ENCODE measurements around the gene FUOM.

Gene FUOM

DNA sequence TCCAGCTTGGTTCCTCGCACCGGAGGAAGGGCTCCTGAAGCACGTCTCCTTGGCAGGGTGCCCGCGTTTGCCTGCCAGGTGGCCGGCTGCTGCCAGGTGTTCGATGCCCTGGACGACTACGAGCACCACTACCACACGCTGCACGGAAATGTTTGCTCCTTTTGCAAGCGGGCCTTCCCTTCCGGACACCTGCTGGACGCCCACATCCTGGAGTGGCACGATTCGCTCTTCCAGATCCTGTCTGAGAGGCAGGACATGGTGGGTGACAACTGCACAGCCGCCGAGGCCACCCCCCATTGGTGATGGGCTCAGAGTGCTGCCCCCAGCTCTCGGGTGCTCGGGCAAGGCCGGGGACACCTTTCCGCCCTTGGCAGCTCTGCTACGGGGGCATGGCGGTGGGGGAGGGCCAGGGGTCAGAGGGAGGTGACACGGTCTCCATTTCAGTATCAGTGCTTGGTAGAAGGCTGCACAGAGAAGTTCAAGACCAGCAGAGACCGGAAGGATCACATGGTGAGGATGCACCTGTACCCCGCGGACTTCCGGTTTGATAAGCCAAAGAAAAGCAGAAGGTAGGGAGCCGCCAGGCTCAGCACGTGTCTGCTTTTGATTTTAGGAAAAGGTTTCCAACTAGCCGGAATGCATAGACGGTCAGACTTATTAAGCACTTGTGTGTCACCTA is 48.0 kb downstream of the FUOM start:
- no peak for TF ChIP-seq CTCF (IDR thresholded peaks at IDR 0.05)

DNA sequence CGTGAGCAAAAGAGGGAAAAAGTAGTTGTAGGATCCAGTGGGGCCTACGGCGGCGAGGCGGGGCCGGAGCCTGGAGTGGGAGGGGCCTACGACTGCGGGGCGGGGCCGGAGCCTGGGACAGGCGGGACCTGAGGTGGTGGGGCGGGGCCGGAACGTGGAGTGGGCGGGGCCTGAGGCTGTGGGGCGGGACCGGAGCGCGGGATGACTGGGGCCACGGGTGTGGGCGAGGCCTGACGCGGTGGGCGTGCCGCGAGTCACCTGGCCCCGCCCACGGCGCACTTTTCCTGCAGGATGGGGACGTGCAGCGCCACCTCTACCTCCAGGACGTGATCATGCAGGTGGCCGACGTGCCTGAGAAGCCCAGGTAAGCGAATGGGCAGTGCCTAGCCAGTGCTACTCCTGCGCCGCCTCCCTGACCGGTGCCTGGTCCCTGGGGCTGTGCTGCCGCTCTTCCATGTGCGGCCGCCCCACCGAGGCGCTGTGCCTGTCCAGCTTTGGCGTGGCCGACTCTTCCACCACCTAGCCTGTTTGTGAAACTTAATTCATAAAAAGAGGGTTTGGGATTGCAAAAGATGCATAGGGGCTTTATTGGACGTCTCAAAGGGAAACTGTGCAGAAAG is 48.6 kb downstream of the FUOM start:
- peak; percentile 31; the same call in 1 of the 2 replicates for TF ChIP-seq CTCF (IDR thresholded peaks at IDR 0.05)

- no peak for TF ChIP-seq CTCF (IDR thresholded peaks at IDR 0.05)
Observed at GRCh38 chr10:133308421-133309099, 49.3 kb downstream of the FUOM start, which contains the start of the genes TUBGCP2 and ZNF511. TSS of gene TUBGCP2 (minus strand) at chr10:133308872. CDS start at chr10:133302941, 5,931 bp downstream. TSS of gene ZNF511 (plus strand) at chr10:133308914. CDS start at chr10:133308944, 30 bp downstream.

- peak; percentile 91 for TF ChIP-seq CTCF (IDR thresholded peaks at IDR 0.05)
Observed at GRCh38 chr10:133307776-133308420, 49.9 kb downstream of the FUOM start.

GRCh38 chr10:133306941-133307379 is 50.9 kb downstream of the FUOM start:
- no peak for TF ChIP-seq CTCF (IDR thresholded peaks at IDR 0.05)

GRCh38 chr10:133306097-133306476 is 51.7 kb downstream of the FUOM start:
- no peak for TF ChIP-seq CTCF (IDR thresholded peaks at IDR 0.05)

Measured in LNCAP (cell line).